ENCODE results near the gene HELZ2. TPM values are rescaled to one million over a fixed set of nuclear protein-coding genes. Genes with fewer than 3 reads are reported as not detected.
"Not testable (repeated sequence)": the region's sequence is repeated elsewhere in the genome, so short reads cannot be mapped to it uniquely, and the experiment has no call there.

Gene HELZ2
- total and polyA plus RNA-seq, 2 donors (not counting 1 experiment from before 2014, with no cell fraction given): 36.3 to 52.6 TPM

- TF ChIP-seq, protein P1, sequence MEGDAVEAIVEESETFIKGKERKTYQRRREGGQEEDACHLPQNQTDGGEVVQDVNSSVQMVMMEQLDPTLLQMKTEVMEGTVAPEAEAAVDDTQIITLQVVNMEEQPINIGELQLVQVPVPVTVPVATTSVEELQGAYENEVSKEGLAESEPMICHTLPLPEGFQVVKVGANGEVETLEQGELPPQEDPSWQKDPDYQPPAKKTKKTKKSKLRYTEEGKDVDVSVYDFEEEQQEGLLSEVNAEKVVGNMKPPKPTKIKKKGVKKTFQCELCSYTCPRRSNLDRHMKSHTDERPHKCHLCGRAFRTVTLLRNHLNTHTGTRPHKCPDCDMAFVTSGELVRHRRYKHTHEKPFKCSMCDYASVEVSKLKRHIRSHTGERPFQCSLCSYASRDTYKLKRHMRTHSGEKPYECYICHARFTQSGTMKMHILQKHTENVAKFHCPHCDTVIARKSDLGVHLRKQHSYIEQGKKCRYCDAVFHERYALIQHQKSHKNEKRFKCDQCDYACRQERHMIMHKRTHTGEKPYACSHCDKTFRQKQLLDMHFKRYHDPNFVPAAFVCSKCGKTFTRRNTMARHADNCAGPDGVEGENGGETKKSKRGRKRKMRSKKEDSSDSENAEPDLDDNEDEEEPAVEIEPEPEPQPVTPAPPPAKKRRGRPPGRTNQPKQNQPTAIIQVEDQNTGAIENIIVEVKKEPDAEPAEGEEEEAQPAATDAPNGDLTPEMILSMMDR (IDR thresholded peaks at IDR 0.05): no peak
- TF ChIP-seq EZH2 (IDR thresholded peaks at IDR 0.05; ENCODE audit: borderline replicate concordance, insufficient read depth, low read depth, low read length, poor library complexity, severe bottlenecking): no peak
- H4K20me1 ChIP-seq (ENCODE audit: control insufficient read depth, insufficient read depth, low read length, poor library complexity, severe bottlenecking): peaks cover 46% of the 10 kb centered on the region
- Mint-ChIP-seq H3K27me3 (no peaks in the 10 kb centered on the region), H3K27ac (no peak overlapping the region), H3K4me1 (peaks cover 11% of the 10 kb centered on the region), H3K9me3 (ENCODE audit: insufficient read depth) (no peaks in the 10 kb centered on the region), H3K4me3 (no peak overlapping the region)
- H3K4me1 ChIP-seq (ENCODE audit: control insufficient read depth in 2 of 2, insufficient read depth in 2 of 2, low read length in 2 of 2): peaks cover 0 to 8% of the 10 kb centered on the region in 2 donors
- no peak overlapping the region for H2AFZ ChIP-seq (ENCODE audit: insufficient read depth, low read depth, low read length, poor library complexity, severe bottlenecking)
- no peak overlapping the region for H3K27ac ChIP-seq (ENCODE audit: low read length in 2 of 2)
- H3K79me2 ChIP-seq (ENCODE audit: control insufficient read depth, insufficient read depth, low read length): peaks cover 50% of the 10 kb centered on the region
- ATAC-seq (ENCODE audit: low read depth) (no peak), DNase-seq (no peak)
- peaks cover 4 to 20% of the 10 kb centered on the region in 2 experiments for H3K36me3 ChIP-seq (replicated peaks in 1 of 2; ENCODE audit: control extremely low read depth in 1 of 2, control insufficient read depth in 1 of 2, extremely low read depth in 1 of 2, insufficient read depth in 2 of 2, low read length in 1 of 2)
- intact Hi-C loops (cut with micrococcal nuclease): no loop called here
- POLR2A ChIA-PET: no interaction called here
- H3K27me3 ChIP-seq (replicated peaks in 1 of 4; ENCODE audit: control extremely low read depth in 1 of 4, control insufficient read depth in 3 of 4, insufficient read depth in 4 of 4, low read length in 3 of 4): no peaks in the 10 kb centered on the region
- 75% methylated on average over 2 of the region's 9 CpGs for WGBS (ENCODE audit: insufficient coverage)
- H3K4me3 ChIP-seq (ENCODE audit: control extremely low read depth in 1 of 5, extremely low read depth in 1 of 5, insufficient read depth in 1 of 5, low read depth in 2 of 5, low read length in 4 of 5): no peak overlapping the region
- H3K9ac ChIP-seq (ENCODE audit: low read length): no peak overlapping the region
- CTCF ChIA-PET: no interaction called here
- H3K9me3 ChIP-seq (ENCODE audit: control extremely low read depth in 1 of 3, control insufficient read depth in 2 of 3, insufficient read depth in 1 of 3, low read length in 2 of 3): peaks cover 0 to 6% (median 0%) of the 10 kb centered on the region in 3 donors
- no peak overlapping the region for H3K4me2 ChIP-seq (replicated peaks; ENCODE audit: low read depth, low read length, poor library complexity, severe bottlenecking)
Observed at GRCh38 chr20:63606686-63607085, 32.6 kb upstream of the HELZ2 start.

- H4K20me1 ChIP-seq (ENCODE audit: control insufficient read depth, insufficient read depth, low read length, poor library complexity, severe bottlenecking): peaks cover 36% of the 10 kb centered on the region
- intact Hi-C loops (cut with micrococcal nuclease): no loop called here
- no peak overlapping the region for H3K4me2 ChIP-seq (replicated peaks; ENCODE audit: low read depth, low read length, poor library complexity, severe bottlenecking)
- CTCF ChIA-PET: interaction anchor here (1.3 kb wide), 1 partner anchor 40 kb away, joined by 6 read pairs; no protein-coding TSS in a partner anchor
- peaks cover 11% of the 10 kb centered on the region for H3K4me1 Mint-ChIP-seq
- H3K27ac Mint-ChIP-seq: peak overlapping the region; percentile 56
- H3K36me3 ChIP-seq (replicated peaks in 1 of 2; ENCODE audit: control extremely low read depth in 1 of 2, control insufficient read depth in 1 of 2, extremely low read depth in 1 of 2, insufficient read depth in 2 of 2, low read length in 1 of 2): peaks cover 4 to 48% of the 10 kb centered on the region in 2 experiments
- no peak for TF ChIP-seq EZH2 (IDR thresholded peaks at IDR 0.05; ENCODE audit: borderline replicate concordance, insufficient read depth, low read depth, low read length, poor library complexity, severe bottlenecking)
- TF ChIP-seq, protein P1 (IDR thresholded peaks at IDR 0.05): no peak
- POLR2A ChIA-PET: no interaction called here
- H3K9me3 ChIP-seq (ENCODE audit: control extremely low read depth in 1 of 3, control insufficient read depth in 2 of 3, insufficient read depth in 1 of 3, low read length in 2 of 3): peaks cover 0 to 9% (median 0%) of the 10 kb centered on the region in 3 donors
- H3K4me1 ChIP-seq (ENCODE audit: control insufficient read depth in 2 of 2, insufficient read depth in 2 of 2, low read length in 2 of 2): peaks cover 0 to 8% of the 10 kb centered on the region in 2 donors
- no peak overlapping the region for H3K4me3 ChIP-seq (ENCODE audit: control extremely low read depth in 1 of 5, extremely low read depth in 1 of 5, insufficient read depth in 1 of 5, low read depth in 2 of 5, low read length in 4 of 5)
- H3K27me3 Mint-ChIP-seq: no peaks in the 10 kb centered on the region
- DNase-seq (peak; percentile 38), ATAC-seq (ENCODE audit: low read depth) (no peak)
- WGBS (ENCODE audit: insufficient coverage): 70% methylated on average over 2 of the region's 3 CpGs
- no peaks in the 10 kb centered on the region for H3K27me3 ChIP-seq (replicated peaks in 1 of 4; ENCODE audit: control extremely low read depth in 1 of 4, control insufficient read depth in 3 of 4, insufficient read depth in 4 of 4, low read length in 3 of 4)
- H2AFZ ChIP-seq (ENCODE audit: insufficient read depth, low read depth, low read length, poor library complexity, severe bottlenecking): no peak overlapping the region
- H3K9ac ChIP-seq (ENCODE audit: low read length): no peak overlapping the region
- H3K79me2 ChIP-seq (ENCODE audit: control insufficient read depth, insufficient read depth, low read length): peaks cover 29% of the 10 kb centered on the region
- no peak overlapping the region for H3K4me3 Mint-ChIP-seq
- H3K9me3 Mint-ChIP-seq (ENCODE audit: insufficient read depth): no peaks in the 10 kb centered on the region
- peak overlapping the region in 1 of 2 donors; percentile 54 for H3K27ac ChIP-seq (ENCODE audit: low read length in 2 of 2)
Observed at GRCh38 chr20:63602321-63602720, 28.3 kb upstream of the HELZ2 start.

DNA sequence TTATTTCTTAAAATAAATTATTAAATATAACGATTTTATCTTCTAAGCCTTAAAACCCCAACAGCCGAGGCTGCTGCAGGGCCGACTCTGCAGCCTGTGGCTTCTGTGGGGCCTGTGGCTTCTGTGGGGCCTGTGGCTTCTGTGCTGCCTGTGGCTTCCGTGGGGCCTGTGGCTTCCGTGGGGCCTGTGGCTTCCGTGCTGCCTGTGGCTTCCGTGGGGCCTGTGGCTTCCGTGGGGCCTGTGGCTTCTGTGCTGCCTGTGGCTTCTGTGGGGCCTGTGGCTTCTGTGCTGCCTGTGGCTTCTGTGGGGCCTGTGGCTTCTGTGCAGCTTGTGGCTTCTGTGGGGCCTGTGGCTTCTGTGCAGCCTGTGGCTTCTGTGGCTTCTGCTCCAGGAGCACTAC is 27.6 kb upstream of the HELZ2 start:
- H3K9me3 ChIP-seq (ENCODE audit: control extremely low read depth in 1 of 3, control insufficient read depth in 2 of 3, insufficient read depth in 1 of 3, low read length in 2 of 3); POLR2A ChIA-PET; H3K9ac ChIP-seq (ENCODE audit: low read length); H3K4me3 Mint-ChIP-seq; H3K9me3 Mint-ChIP-seq (ENCODE audit: insufficient read depth); H2AFZ ChIP-seq (ENCODE audit: insufficient read depth, low read depth, low read length, poor library complexity, severe bottlenecking); H3K27ac Mint-ChIP-seq; DNase-seq; ATAC-seq (ENCODE audit: low read depth); intact Hi-C loops (cut with micrococcal nuclease); H3K4me3 ChIP-seq (ENCODE audit: control extremely low read depth in 1 of 5, extremely low read depth in 1 of 5, insufficient read depth in 1 of 5, low read depth in 2 of 5, low read length in 4 of 5); H3K4me1 ChIP-seq (ENCODE audit: control insufficient read depth in 2 of 2, insufficient read depth in 2 of 2, low read length in 2 of 2); H3K27me3 Mint-ChIP-seq; H3K27me3 ChIP-seq (replicated peaks in 1 of 4; ENCODE audit: control extremely low read depth in 1 of 4, control insufficient read depth in 3 of 4, insufficient read depth in 4 of 4, low read length in 3 of 4); H3K4me2 ChIP-seq (replicated peaks; ENCODE audit: low read depth, low read length, poor library complexity, severe bottlenecking): not testable (repeated sequence)
- WGBS (ENCODE audit: insufficient coverage): 40% methylated on average over 1 of the region's 8 CpGs
- Histone ChIP-seq H3K27ac (ENCODE audit: low read length in 2 of 2) (peak overlapping the region in 1 of 2 donors; percentile 54), H3K79me2 (ENCODE audit: control insufficient read depth, insufficient read depth, low read length) (peaks cover 24% of the 10 kb centered on the region), H4K20me1 (ENCODE audit: control insufficient read depth, insufficient read depth, low read length, poor library complexity, severe bottlenecking) (peaks cover 31% of the 10 kb centered on the region), H3K36me3 (replicated peaks in 1 of 2; ENCODE audit: control extremely low read depth in 1 of 2, control insufficient read depth in 1 of 2, extremely low read depth in 1 of 2, insufficient read depth in 2 of 2, low read length in 1 of 2) (peaks cover 4 to 48% of the 10 kb centered on the region in 2 experiments)
- CTCF ChIA-PET: interaction anchor here (0.6 to 1.3 kb wide), 2 partner anchors 14 to 40 kb away, joined by 3 to 6 read pairs; no protein-coding TSS in a partner anchor
- H3K4me1 Mint-ChIP-seq: peaks cover 10% of the 10 kb centered on the region
